ENCODE measurements around the gene SPNS3. TPM values are rescaled to one million over a fixed set of nuclear protein-coding genes. Genes with fewer than 3 reads are reported as not detected.

SPNS3 gene
- polyA plus RNA-seq, 1 donor from 2014 or later = not detected

GRCh38 chr17:4499431-4500190 lies 65.9 kb downstream of the SPNS3 start:
- Histone ChIP-seq H3K4me3 (ENCODE audit: low read length) (peak overlapping the region; percentile 97), H3K4me2 (ENCODE audit: low read length) (peak overlapping the region; percentile 96), H2AFZ (ENCODE audit: low read depth, low read length) (peak overlapping the region; percentile 75), H3K27me3 (ENCODE audit: insufficient read depth, low read depth, low read length) (peaks cover 11% of the 10 kb centered on the region), H3K9me2 (ENCODE audit: insufficient read depth, low read length) (no peaks in the 10 kb centered on the region), H3K27ac (ENCODE audit: low read length) (peak overlapping the region; percentile 81), H3K9ac (ENCODE audit: low read length) (peak overlapping the region; percentile 95), H3K9me3 (ENCODE audit: low read length) (no peaks in the 10 kb centered on the region), H3K36me3 (ENCODE audit: insufficient read depth, low read length) (no peaks in the 10 kb centered on the region), H3F3A (ENCODE audit: insufficient read depth, low read length, poor library complexity, severe bottlenecking) (peaks cover 4% of the 10 kb centered on the region), H4K20me1 (ENCODE audit: insufficient read depth) (no peaks in the 10 kb centered on the region), H3K79me2 (replicated peaks; ENCODE audit: insufficient read depth, low read length) (peaks cover 11% of the 10 kb centered on the region)
- TF ChIP-seq SMC3 (conservative IDR thresholded peaks at IDR 0.05; ENCODE audit: poor library complexity) (no peak), RAD21 (conservative IDR thresholded peaks at IDR 0.05) (no peak), MXI1 (conservative IDR thresholded peaks at IDR 0.05; ENCODE audit: poor library complexity, severe bottlenecking) (peak; percentile 89), CTCF (IDR thresholded peaks at IDR 0.05; ENCODE audit: poor library complexity, severe bottlenecking) (peak; percentile 36), TAF1 (IDR thresholded peaks at IDR 0.05; ENCODE audit: low read depth) (no peak), POLR2AphosphoS5 (IDR thresholded peaks at IDR 0.05) (peak; percentile 92), EZH2 (IDR thresholded peaks at IDR 0.05; ENCODE audit: borderline replicate concordance, insufficient read depth, low read length, poor library complexity, severe bottlenecking) (no peak), REST (IDR thresholded peaks at IDR 0.05; ENCODE audit: borderline replicate concordance) (peak; percentile 82), EP300 (conservative IDR thresholded peaks at IDR 0.05; ENCODE audit: poor library complexity, severe bottlenecking) (peak; percentile 12)

- H3K9ac ChIP-seq (ENCODE audit: low read length) = peak overlapping the region; percentile 95
- no peaks in the 10 kb centered on the region for H3K9me2 ChIP-seq (ENCODE audit: insufficient read depth, low read length)
- peak overlapping the region; percentile 75 for H2AFZ ChIP-seq (ENCODE audit: low read depth, low read length)
- H3K9me3 ChIP-seq (ENCODE audit: low read length) = no peaks in the 10 kb centered on the region
- H3K36me3 ChIP-seq (ENCODE audit: insufficient read depth, low read length) = no peaks in the 10 kb centered on the region
- peaks cover 4% of the 10 kb centered on the region for H3F3A ChIP-seq (ENCODE audit: insufficient read depth, low read length, poor library complexity, severe bottlenecking)
- peak overlapping the region; percentile 96 for H3K4me2 ChIP-seq (ENCODE audit: low read length)
- H3K79me2 ChIP-seq (replicated peaks; ENCODE audit: insufficient read depth, low read length) = peaks cover 11% of the 10 kb centered on the region
- H3K27ac ChIP-seq (ENCODE audit: low read length) = peak overlapping the region; percentile 81
- H3K27me3 ChIP-seq (ENCODE audit: insufficient read depth, low read depth, low read length) = peaks cover 11% of the 10 kb centered on the region
- no peaks in the 10 kb centered on the region for H4K20me1 ChIP-seq (ENCODE audit: insufficient read depth)
- no peak for TF ChIP-seq SMC3 (conservative IDR thresholded peaks at IDR 0.05; ENCODE audit: poor library complexity)
- peak overlapping the region; percentile 97 for H3K4me3 ChIP-seq (ENCODE audit: low read length)
Observed at GRCh38 chr17:4500191-4500571, 66.4 kb downstream of the SPNS3 start.
